Activated naive CD8-positive, alpha-beta T cell (primary cell): ENCODE measurements around the gene HACD2.

Source experiments
- H3K27ac Mint-ChIP-seq: one replicate; pipeline ENCODE4 v1.8.0; 2021; ENCODE audit warnings: mixed read lengths
- H3K27me3 Mint-ChIP-seq: one replicate; pipeline ENCODE4 v1.8.0; 2021; ENCODE audit warnings: mixed read lengths
- H3K36me3 Mint-ChIP-seq: one replicate; pipeline ENCODE4 v1.8.0; 2021; ENCODE audit warnings: mixed read lengths
- H3K4me1 Mint-ChIP-seq: one replicate; pipeline ENCODE4 v1.8.0; 2021; ENCODE audit warnings: low read depth, mixed read lengths
- H3K4me3 Mint-ChIP-seq: one replicate; pipeline ENCODE4 v1.8.0; 2021; ENCODE audit warnings: mild to moderate bottlenecking, mixed read lengths
- H3K9me3 Mint-ChIP-seq: one replicate; pipeline ENCODE4 v1.8.0; 2021; ENCODE audit warnings: low read depth, mixed read lengths

Gene HACD2

GRCh38 chr3:123584988-123585937 is at the start of gene HACD2:
HACD2 (minus strand) TSS chr3:123585053; CDS start chr3:123585027, 26 bp downstream.
- Mint-ChIP-seq H3K27ac (peak within 1 kb of the TSS; percentile 78), H3K4me1 (peaks cover 32% of the 10 kb centered on the region), H3K27me3 (no peaks in the 10 kb centered on the region), H3K36me3 (peaks cover 24% of the 10 kb centered on the region), H3K9me3 (no peaks in the 10 kb centered on the region), H3K4me3 (peak within 1 kb of the TSS; percentile 93)

GRCh38 chr3:123634149-123635051 is 49.5 kb upstream of the HACD2 start:
- Mint-ChIP-seq H3K9me3 (no peaks in the 10 kb centered on the region), H3K27ac (no peak overlapping the region), H3K4me1 (no peaks in the 10 kb centered on the region)

GRCh38 chr3:123633530-123633929 is 48.7 kb upstream of the HACD2 start:
- H3K27me3 Mint-ChIP-seq = peaks cover 3% of the 10 kb centered on the region

More at GRCh38 chr3:123634149-123635051, 49.5 kb upstream of the HACD2 start:
- Mint-ChIP-seq H3K4me3 (no peak overlapping the region), H3K36me3 (peaks cover 11% of the 10 kb centered on the region), H3K27me3 (peaks cover under 1% of the 10 kb centered on the region)

GRCh38 chr3:123632161-123632655 is 47.4 kb upstream of the HACD2 start:
- Mint-ChIP-seq H3K4me3 (no peak overlapping the region), H3K36me3 (peaks cover 13% of the 10 kb centered on the region), H3K27me3 (peaks cover 5% of the 10 kb centered on the region), H3K27ac (no peak overlapping the region), H3K4me1 (no peaks in the 10 kb centered on the region), H3K9me3 (no peaks in the 10 kb centered on the region)

More at GRCh38 chr3:123633530-123633929, 48.7 kb upstream of the HACD2 start:
- no peaks in the 10 kb centered on the region for H3K9me3 Mint-ChIP-seq
- H3K36me3 Mint-ChIP-seq = peaks cover 13% of the 10 kb centered on the region
- no peak overlapping the region for H3K4me3 Mint-ChIP-seq
- no peak overlapping the region for H3K27ac Mint-ChIP-seq
- H3K4me1 Mint-ChIP-seq = no peaks in the 10 kb centered on the region

GRCh38 chr3:123629747-123630047 is 44.8 kb upstream of the HACD2 start:
- Mint-ChIP-seq H3K36me3 (peaks cover 11% of the 10 kb centered on the region), H3K4me1 (no peaks in the 10 kb centered on the region), H3K27me3 (peaks cover 5% of the 10 kb centered on the region), H3K4me3 (no peak overlapping the region), H3K27ac (no peak overlapping the region), H3K9me3 (no peaks in the 10 kb centered on the region)

- Mint-ChIP-seq H3K36me3 (peaks cover 11% of the 10 kb centered on the region), H3K4me1 (no peaks in the 10 kb centered on the region), H3K4me3 (no peak overlapping the region), H3K27me3 (peaks cover 5% of the 10 kb centered on the region), H3K9me3 (no peaks in the 10 kb centered on the region), H3K27ac (no peak overlapping the region)
These were observed 44.3 kb upstream of the HACD2 start for GRCh38 chr3:123628996-123629746.

GRCh38 chr3:123627673-123628670 is 43.1 kb upstream of the HACD2 start:
- peaks cover 5% of the 10 kb centered on the region for H3K27me3 Mint-ChIP-seq
- H3K4me1 Mint-ChIP-seq = no peaks in the 10 kb centered on the region
- no peak overlapping the region for H3K27ac Mint-ChIP-seq
- H3K4me3 Mint-ChIP-seq = no peak overlapping the region
- H3K9me3 Mint-ChIP-seq = no peaks in the 10 kb centered on the region
- peaks cover 8% of the 10 kb centered on the region for H3K36me3 Mint-ChIP-seq

- Mint-ChIP-seq H3K9me3 (no peaks in the 10 kb centered on the region), H3K4me1 (no peaks in the 10 kb centered on the region), H3K4me3 (no peak overlapping the region), H3K27ac (no peak overlapping the region), H3K27me3 (peaks cover 5% of the 10 kb centered on the region), H3K36me3 (peaks cover 8% of the 10 kb centered on the region)
These were observed 42.0 kb upstream of the HACD2 start for GRCh38 chr3:123626881-123627280.

GRCh38 chr3:123624302-123624701 is 39.4 kb upstream of the HACD2 start:
- Mint-ChIP-seq H3K27ac (no peak overlapping the region), H3K9me3 (no peaks in the 10 kb centered on the region), H3K36me3 (peaks cover 1% of the 10 kb centered on the region), H3K4me1 (no peaks in the 10 kb centered on the region), H3K27me3 (peaks cover 3% of the 10 kb centered on the region), H3K4me3 (no peak overlapping the region)

- H3K4me1 Mint-ChIP-seq = no peaks in the 10 kb centered on the region
- no peaks in the 10 kb centered on the region for H3K36me3 Mint-ChIP-seq
- peaks cover under 1% of the 10 kb centered on the region for H3K27me3 Mint-ChIP-seq
- no peak overlapping the region for H3K4me3 Mint-ChIP-seq
- no peak overlapping the region for H3K27ac Mint-ChIP-seq
- no peaks in the 10 kb centered on the region for H3K9me3 Mint-ChIP-seq
These were observed 38.6 kb upstream of the HACD2 start for GRCh38 chr3:123623346-123623880.

- Mint-ChIP-seq H3K4me1 (no peaks in the 10 kb centered on the region), H3K36me3 (no peaks in the 10 kb centered on the region), H3K27me3 (no peaks in the 10 kb centered on the region), H3K4me3 (no peak overlapping the region), H3K27ac (no peak overlapping the region), H3K9me3 (no peaks in the 10 kb centered on the region)
These were observed 37.9 kb upstream of the HACD2 start for GRCh38 chr3:123622766-123623165.

GRCh38 chr3:123621850-123622189 is 37.0 kb upstream of the HACD2 start:
- Mint-ChIP-seq H3K4me1 (no peaks in the 10 kb centered on the region), H3K36me3 (no peaks in the 10 kb centered on the region), H3K9me3 (no peaks in the 10 kb centered on the region), H3K27ac (no peak overlapping the region), H3K27me3 (no peaks in the 10 kb centered on the region), H3K4me3 (no peak overlapping the region)

GRCh38 chr3:123621186-123621849 is 36.5 kb upstream of the HACD2 start:
- Mint-ChIP-seq H3K27ac (no peak overlapping the region), H3K36me3 (no peaks in the 10 kb centered on the region), H3K9me3 (no peaks in the 10 kb centered on the region), H3K4me3 (no peak overlapping the region), H3K4me1 (no peaks in the 10 kb centered on the region), H3K27me3 (no peaks in the 10 kb centered on the region)
